Transverse colon (tissue), 4 donors: ENCODE measurements around the gene ZNF25. TPM values are rescaled to one million over a fixed set of nuclear protein-coding genes. Genes with fewer than 3 reads are reported as not detected.

Experiments
- DNase-seq: peaks from one replicate; pipeline ENCODE4 v3.0.0-alpha.2; 2019
- H3K27ac ChIP-seq, 4 donors: fragments of 200-600 bp; sonication (generic); 2 replicates each; pipeline ENCODE4 v1.5.1; 2016 to 2018; ENCODE audit warnings: inconsistent platforms in 4 of 4
- H3K27me3 ChIP-seq: fragments of 200-600 bp; sonication (generic); 2 replicates; pipeline ENCODE4 v1.5.1; 2017; ENCODE audit warnings: inconsistent platforms
- H3K36me3 ChIP-seq, 4 donors: fragments of 200-600 bp; sonication (generic); 2 replicates each; pipeline ENCODE4 v1.5.1; 2017 to 2019; ENCODE audit warnings: inconsistent platforms in 4 of 4
- H3K4me1 ChIP-seq, 4 donors: fragments of 200-600 bp; sonication (generic); 2 replicates each; pipeline ENCODE4 v1.5.1; 2017 to 2020; ENCODE audit warnings: inconsistent platforms in 4 of 4
- H3K4me3 ChIP-seq, 4 donors: fragments of 200-600 bp; sonication (generic); 1 replicate in 1 of 4; 2 replicates in 3 of 4; pipeline versions ENCODE4 v1.5.1 to v1.6.1; 2017 to 2019; ENCODE audit warnings: inconsistent platforms in 4 of 4
- H3K9me3 ChIP-seq, 2 donors: fragments of 200-600 bp; sonication (generic); 2 replicates each; pipeline ENCODE4 v1.5.1; 2017 to 2019; ENCODE audit warnings: inconsistent platforms in 2 of 2
- CTCF ChIP-seq, 5 experiments: fragments of 200-600 bp in 3 of 5; fragments of 450-650 bp in 2 of 5; sonication (generic) in 3 of 5; IDR thresholded peaks; 1 replicate in 2 of 5; 2 replicates in 3 of 5; pipeline ENCODE4 v1.5.1; 2016 to 2017; ENCODE audit warnings: antibody characterized with exemption in 5 of 5, inconsistent platforms in 3 of 5, mild to moderate bottlenecking in 2 of 5, moderate library complexity in 1 of 5
- EP300 ChIP-seq: sonication (generic); formaldehyde crosslinking; IDR thresholded peaks from one replicate; pipeline ENCODE4 v1.6.1; 2017; ENCODE audit warnings: antibody characterized with exemption, low read depth
- POLR2A ChIP-seq: fragments of 450-650 bp; IDR thresholded peaks from one replicate; pipeline ENCODE4 v1.6.1; 2016; ENCODE audit warnings: antibody characterized with exemption, mild to moderate bottlenecking, moderate library complexity
- POLR2AphosphoS5 ChIP-seq, 3 donors: sonication (generic); formaldehyde crosslinking; IDR thresholded peaks; one replicate each; pipeline ENCODE4 v1.6.1; 2016; ENCODE audit warnings: antibody characterized with exemption in 3 of 3
- WGBS, 2 donors: methylation state at CpG; one replicate each; pipeline ENCODE4 v1.1.5; 2018; ENCODE audit warnings: low coverage in 1 of 2; 5-methylcytosine and 5-hydroxymethylcytosine counted together
- in situ Hi-C, 4 donors: fragments of 200-750 bp; cut with MboI; loops; one replicate each; pipeline versions ENCODE4 v1.15.0 to v1.15.1; 2017; ENCODE audit warnings: low sequenced_read_pairs in 3 of 4, low pct_ligation_motif_present in 1 of 4, low pct_unique_long_range_greater_than_20kb in 1 of 4
- intact Hi-C: fragments of 100-400 bp; cut with DNase I; formaldehyde crosslinking; loops from one replicate; pipeline ENCODE4 v1.15.1; 2023; ENCODE audit warnings: low total_unique reads
- total RNA-seq, 4 donors: library from RNA; depleted of rRNA; stranded (reverse); fragments of >200 nt; gene quantifications; one replicate each; pipeline ENCODE4 v1.1.0, GENCODE V29; 2016

Gene ZNF25
- total RNA-seq, 4 donors from 2014 or later: 0.80 to 8.4 (median 5.1) TPM

GRCh38 chr10:37960591-37961137 is 15.8 kb downstream of the ZNF25 start:
- H3K4me1 ChIP-seq: no peaks in the 10 kb centered on the region
- in situ Hi-C loops: no loop called here
- TF ChIP-seq POLR2AphosphoS5 (IDR thresholded peaks at IDR 0.05): no peak
- no peak for TF ChIP-seq POLR2A
- TF ChIP-seq CTCF (IDR thresholded peaks at IDR 0.05): no peak
- no peak for TF ChIP-seq EP300
- H3K27ac ChIP-seq: no peak overlapping the region
- no peak for DNase-seq
- H3K27me3 ChIP-seq: no peaks in the 10 kb centered on the region
- peaks cover 0 to 27% (median 5%) of the 10 kb centered on the region in 4 donors for H3K36me3 ChIP-seq
- H3K9me3 ChIP-seq: peaks cover 6 to 12% of the 10 kb centered on the region in 2 donors
- 86 to 98% methylated on average over 2 of the region's 2 CpGs for whole genome bisulfite sequencing, 2 donors
- H3K4me3 ChIP-seq: no peak overlapping the region
- intact Hi-C loops: no loop called here

- no peak for TF ChIP-seq EP300
- TF ChIP-seq POLR2AphosphoS5 (IDR thresholded peaks at IDR 0.05): no peak
- TF ChIP-seq CTCF (IDR thresholded peaks at IDR 0.05): no peak
- no peak for TF ChIP-seq POLR2A
- Histone ChIP-seq H3K9me3 (no peaks in the 10 kb centered on the region), H3K27me3 (no peaks in the 10 kb centered on the region), H3K27ac (no peak overlapping the region), H3K36me3 (peaks cover 0 to 37% (median 12%) of the 10 kb centered on the region in 4 donors), H3K4me1 (no peaks in the 10 kb centered on the region), H3K4me3 (no peak overlapping the region)
- in situ Hi-C loops: no loop called here
- no peak for DNase-seq
- intact Hi-C loops: no loop called here
- 87 to 100% methylated on average over 1 to 2 of the region's 2 CpGs for WGBS, 2 donors
Observed at GRCh38 chr10:37957841-37958240, 18.6 kb downstream of the ZNF25 start.

GRCh38 chr10:37952926-37953325 is 23.5 kb downstream of the ZNF25 start:
- in situ Hi-C loops: no loop called here
- Histone ChIP-seq H3K4me1 (no peaks in the 10 kb centered on the region), H3K4me3 (no peak overlapping the region), H3K27ac (no peak overlapping the region), H3K36me3 (peaks cover 0 to 52% (median 17%) of the 10 kb centered on the region in 4 donors), H3K9me3 (no peaks in the 10 kb centered on the region), H3K27me3 (no peaks in the 10 kb centered on the region)
- no peak for DNase-seq
- intact Hi-C loops: no loop called here
- TF ChIP-seq POLR2A: no peak
- TF ChIP-seq POLR2AphosphoS5 (IDR thresholded peaks at IDR 0.05): no peak
- no peak for TF ChIP-seq CTCF (IDR thresholded peaks at IDR 0.05)
- no peak for TF ChIP-seq EP300
- WGBS, 2 donors: 94 to 100% methylated on average over 3 of the region's 3 CpGs

- no peak for DNase-seq
- no peaks in the 10 kb centered on the region for H3K4me1 ChIP-seq
- peaks cover 0 to 51% (median 17%) of the 10 kb centered on the region in 4 donors for H3K36me3 ChIP-seq
- intact Hi-C loops (no loop called here), in situ Hi-C loops (no loop called here)
- H3K27me3 ChIP-seq: no peaks in the 10 kb centered on the region
- H3K27ac ChIP-seq: no peak overlapping the region
- no peaks in the 10 kb centered on the region for H3K9me3 ChIP-seq
- TF ChIP-seq EP300 (no peak), CTCF (IDR thresholded peaks at IDR 0.05) (no peak), POLR2A (no peak), POLR2AphosphoS5 (IDR thresholded peaks at IDR 0.05) (no peak)
- no peak overlapping the region for H3K4me3 ChIP-seq
- 92 to 95% methylated on average over 2 of the region's 2 CpGs for WGBS, 2 donors
Observed at GRCh38 chr10:37952043-37952755, 24.2 kb downstream of the ZNF25 start.
